Stimulated activated CD8-positive, alpha-beta memory T cell treated with anti-CD3 and anti-CD28 coated beads, Interleukin-7, amount 100 ng/mL, for 4 hours (primary cell): ENCODE results near the gene AS3MT.
"Not testable (repeated sequence)": the region's sequence is repeated elsewhere in the genome, so short reads cannot be mapped to it uniquely, and the experiment has no call there.

ENCODE experiments used
- DNase-seq, 2 donors: peaks; one replicate each; pipeline ENCODE4 v3.0.0-alpha.2; 2020; ENCODE audit warnings: low read depth in 2 of 2

The AS3MT gene

GRCh38 chr10:102919246-102919959 lies 50.1 kb downstream of the AS3MT start:
- no peak for DNase-seq

- no peak for DNase-seq
Observed at GRCh38 chr10:102919992-102920739, 50.9 kb downstream of the AS3MT start.

GRCh38 chr10:102923601-102924000 lies 54.3 kb downstream of the AS3MT start:
- no peak for DNase-seq

GRCh38 chr10:102926842-102927241 lies 57.6 kb downstream of the AS3MT start:
- no peak for DNase-seq

GRCh38 chr10:102927311-102928010 lies 58.2 kb downstream of the AS3MT start:
- DNase-seq, result no peak

GRCh38 chr10:102928442-102928841 lies 59.2 kb downstream of the AS3MT start:
- DNase-seq, result not testable (repeated sequence)

- no peak for DNase-seq
Observed at GRCh38 chr10:102930720-102931119, 61.5 kb downstream of the AS3MT start.

- no peak for DNase-seq
Observed at GRCh38 chr10:102931643-102932042, 62.4 kb downstream of the AS3MT start.

GRCh38 chr10:102935505-102935904 lies 66.2 kb downstream of the AS3MT start:
- DNase-seq, result no peak

GRCh38 chr10:102935939-102936605 lies 66.8 kb downstream of the AS3MT start:
- no peak for DNase-seq

- no peak for DNase-seq
Observed at GRCh38 chr10:102941401-102941800, 72.1 kb downstream of the AS3MT start.

- DNase-seq, result no peak
Observed at GRCh38 chr10:102945449-102945848, 76.2 kb downstream of the AS3MT start.

GRCh38 chr10:102945962-102946361 lies 76.7 kb downstream of the AS3MT start:
- DNase-seq, result no peak

GRCh38 chr10:102946992-102947391 lies 77.7 kb downstream of the AS3MT start:
- no peak for DNase-seq

- no peak for DNase-seq
Observed at GRCh38 chr10:102948176-102948575, 78.9 kb downstream of the AS3MT start.

GRCh38 chr10:102948786-102949185 lies 79.5 kb downstream of the AS3MT start:
- DNase-seq, result no peak

- no peak for DNase-seq
Observed at GRCh38 chr10:102949916-102950315, 80.6 kb downstream of the AS3MT start.

GRCh38 chr10:102951316-102951715 lies 82.0 kb downstream of the AS3MT start:
- DNase-seq, result no peak
